Jurkat, Clone E6-1 (cell line): ENCODE data around the gene TEX2.

Experiments used
- DNase-seq: peaks from one replicate; pipeline ENCODE4 v3.0.0-alpha.2; 2011; ENCODE audit warnings: low read depth, low spot score
- H3K4me3 ChIP-seq: 2 replicates; pipeline ENCODE4 v1.5.1; 2011; ENCODE audit warnings: mild to moderate bottlenecking, low read length, control low read depth, moderate library complexity

Gene TEX2

GRCh38 chr17:64115043-64115698 is 147.9 kb downstream of the TEX2 start:
- DNase-seq = no peak
- no peak overlapping the region for H3K4me3 ChIP-seq

- H3K4me3 ChIP-seq = no peak overlapping the region
- no peak for DNase-seq
These were observed 150.1 kb downstream of the TEX2 start for GRCh38 chr17:64113006-64113405.

- DNase-seq = no peak
- H3K4me3 ChIP-seq = no peak overlapping the region
These were observed 151.2 kb downstream of the TEX2 start for GRCh38 chr17:64111831-64112230.

GRCh38 chr17:64110379-64111152 is 152.5 kb downstream of the TEX2 start:
- H3K4me3 ChIP-seq = no peak overlapping the region
- no peak for DNase-seq

- DNase-seq = no peak
- no peak overlapping the region for H3K4me3 ChIP-seq
These were observed 153.7 kb downstream of the TEX2 start for GRCh38 chr17:64109400-64109799.

GRCh38 chr17:64107500-64108236 is 155.4 kb downstream of the TEX2 start:
- H3K4me3 ChIP-seq = no peak overlapping the region

GRCh38 chr17:64106918-64107317 is 156.1 kb downstream of the TEX2 start:
- no peak overlapping the region for H3K4me3 ChIP-seq
- no peak for DNase-seq

More at GRCh38 chr17:64107500-64108236, 155.4 kb downstream of the TEX2 start:
- DNase-seq = no peak

- H3K4me3 ChIP-seq = no peak overlapping the region
- DNase-seq = no peak
These were observed 159.4 kb downstream of the TEX2 start for GRCh38 chr17:64103391-64104364.

- no peak for DNase-seq
These were observed 160.3 kb downstream of the TEX2 start for GRCh38 chr17:64102627-64103390.

GRCh38 chr17:64099543-64099942 is 163.5 kb downstream of the TEX2 start:
- no peak overlapping the region for H3K4me3 ChIP-seq
- no peak for DNase-seq

More at GRCh38 chr17:64102627-64103390, 160.3 kb downstream of the TEX2 start:
- no peak overlapping the region for H3K4me3 ChIP-seq
